Activated T-cell treated with anti-CD3 and anti-CD28 coated beads, Interleukin-2, amount 50 U/mL, for 48 hours (primary cell): ENCODE measurements around the gene CSMD2.

Experiments used
- DNase-seq, 2 experiments: peaks; one replicate each; pipeline ENCODE4 v3.0.0-alpha.2; 2020

The CSMD2 gene

DNA sequence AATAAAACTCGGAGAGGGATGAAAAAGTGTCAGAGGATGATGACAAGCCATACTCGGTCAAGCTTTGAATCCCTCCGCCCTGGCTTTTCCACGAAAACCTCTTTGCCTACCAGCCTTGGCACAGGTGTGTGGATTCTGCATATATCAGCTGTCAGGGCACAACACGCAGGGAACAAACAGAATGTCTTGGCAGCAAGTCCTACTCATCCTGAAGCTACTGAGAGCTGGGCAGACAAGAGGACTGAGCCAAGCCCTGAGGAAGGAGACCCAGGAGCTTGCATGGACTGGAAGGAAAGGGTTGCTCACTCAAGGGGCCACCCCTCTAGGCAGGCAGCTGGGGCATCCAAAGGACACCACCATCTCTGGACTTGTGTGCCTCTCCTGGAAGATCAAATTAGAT is 168.7 kb downstream of the CSMD2 start:
- DNase-seq = no peak

GRCh38 chr1:33993301-33993700 is 171.7 kb downstream of the CSMD2 start:
- no peak for DNase-seq

DNA sequence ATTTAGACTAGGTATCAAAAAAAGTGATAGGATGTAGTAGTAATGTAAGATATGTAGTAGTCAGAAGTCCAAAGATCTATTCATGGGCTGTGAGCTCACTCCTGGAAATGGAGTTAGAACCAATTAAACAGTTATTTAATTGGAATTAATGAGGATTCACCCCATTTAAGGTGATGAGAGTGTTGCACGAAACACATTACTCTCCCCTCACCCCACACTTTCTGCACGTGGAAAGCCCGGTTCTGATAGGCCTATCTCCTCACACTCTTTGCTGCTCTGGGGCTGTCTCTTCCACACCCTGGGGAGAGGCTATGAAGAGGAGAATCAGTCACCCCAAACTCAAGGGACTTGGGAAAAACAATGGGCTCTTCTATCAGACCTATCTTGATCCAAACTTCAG is 174.7 kb downstream of the CSMD2 start:
- DNase-seq = no peak

DNA sequence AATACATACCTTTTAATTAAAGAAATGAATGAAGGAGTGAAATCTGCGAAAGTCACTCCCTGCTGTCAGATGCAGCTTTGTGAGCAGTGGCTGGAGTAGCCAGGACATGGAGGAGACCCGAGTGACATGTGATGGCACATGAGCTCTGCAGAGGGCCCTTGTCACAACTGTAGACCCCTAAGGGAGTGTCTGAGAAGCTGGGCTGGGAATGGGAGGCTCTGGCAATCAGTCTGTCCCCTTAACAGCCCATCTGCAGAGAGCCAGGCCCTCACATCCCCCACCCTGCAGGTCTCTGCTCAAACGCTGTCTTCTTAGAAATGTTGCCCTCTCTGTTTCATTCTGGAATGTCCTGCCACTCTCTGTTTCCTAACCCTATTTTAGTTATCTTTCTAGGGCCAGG is 176.9 kb downstream of the CSMD2 start:
- no peak for DNase-seq

- no peak for DNase-seq
Measured at GRCh38 chr1:33986390-33987095, 178.5 kb downstream of the CSMD2 start.

GRCh38 chr1:33985656-33986055 is 179.4 kb downstream of the CSMD2 start:
- DNase-seq = no peak

DNA sequence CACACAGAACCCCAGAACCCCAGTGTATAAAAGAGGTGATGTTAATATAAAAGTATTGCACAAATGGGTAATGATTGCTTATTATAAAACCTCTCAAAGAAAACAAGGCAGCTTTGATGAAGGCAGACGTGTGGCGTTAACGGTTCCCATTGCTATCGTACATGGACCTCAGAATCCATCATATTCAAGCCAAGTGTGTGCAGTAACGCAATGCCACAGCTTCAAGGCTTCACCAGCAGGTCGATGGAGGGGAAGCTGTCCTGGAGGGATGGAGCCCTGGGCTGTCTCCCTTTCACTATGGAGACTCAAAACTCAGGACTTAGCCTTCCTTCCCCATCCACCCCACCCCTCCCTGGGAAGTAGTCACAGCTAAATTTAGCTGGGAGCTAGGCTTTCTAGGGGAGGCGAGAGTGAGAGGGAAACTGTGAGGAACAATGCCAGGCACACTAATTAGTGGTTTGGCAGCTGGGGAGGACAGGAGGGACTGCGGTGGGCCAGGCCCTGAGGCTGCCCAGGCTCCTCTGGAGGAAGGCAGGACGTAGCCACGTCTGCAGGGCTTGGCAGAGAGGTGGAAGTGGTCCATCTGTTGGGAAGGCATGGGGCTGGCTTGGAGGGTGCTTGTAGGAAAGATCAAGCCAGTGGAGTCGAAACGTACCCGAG is 180.0 kb downstream of the CSMD2 start:
- DNase-seq = no peak

DNA sequence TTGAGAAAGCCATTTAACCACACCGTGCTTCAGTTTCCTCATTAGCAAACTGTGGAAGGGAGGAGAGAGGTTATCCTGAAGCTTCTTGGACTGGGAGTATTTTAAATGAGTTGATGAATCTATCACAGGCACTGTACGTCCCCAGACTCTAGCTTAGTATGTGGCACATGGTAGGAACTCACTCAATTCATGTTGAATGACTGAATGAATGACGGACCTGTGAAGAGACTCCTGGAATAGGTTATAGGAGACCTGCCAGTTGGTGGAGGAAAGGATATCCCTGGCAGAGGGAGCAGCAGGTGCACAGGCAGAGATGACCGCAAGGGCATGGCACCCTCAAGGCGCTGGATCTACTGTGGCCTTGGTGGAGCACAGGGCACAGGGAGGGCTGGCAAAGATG is 182.6 kb downstream of the CSMD2 start:
- DNase-seq = no peak

- no peak for DNase-seq
Measured at GRCh38 chr1:33979341-33979740, 185.7 kb downstream of the CSMD2 start.

- no peak for DNase-seq
Measured at GRCh38 chr1:33975961-33976360, 189.1 kb downstream of the CSMD2 start.

DNA sequence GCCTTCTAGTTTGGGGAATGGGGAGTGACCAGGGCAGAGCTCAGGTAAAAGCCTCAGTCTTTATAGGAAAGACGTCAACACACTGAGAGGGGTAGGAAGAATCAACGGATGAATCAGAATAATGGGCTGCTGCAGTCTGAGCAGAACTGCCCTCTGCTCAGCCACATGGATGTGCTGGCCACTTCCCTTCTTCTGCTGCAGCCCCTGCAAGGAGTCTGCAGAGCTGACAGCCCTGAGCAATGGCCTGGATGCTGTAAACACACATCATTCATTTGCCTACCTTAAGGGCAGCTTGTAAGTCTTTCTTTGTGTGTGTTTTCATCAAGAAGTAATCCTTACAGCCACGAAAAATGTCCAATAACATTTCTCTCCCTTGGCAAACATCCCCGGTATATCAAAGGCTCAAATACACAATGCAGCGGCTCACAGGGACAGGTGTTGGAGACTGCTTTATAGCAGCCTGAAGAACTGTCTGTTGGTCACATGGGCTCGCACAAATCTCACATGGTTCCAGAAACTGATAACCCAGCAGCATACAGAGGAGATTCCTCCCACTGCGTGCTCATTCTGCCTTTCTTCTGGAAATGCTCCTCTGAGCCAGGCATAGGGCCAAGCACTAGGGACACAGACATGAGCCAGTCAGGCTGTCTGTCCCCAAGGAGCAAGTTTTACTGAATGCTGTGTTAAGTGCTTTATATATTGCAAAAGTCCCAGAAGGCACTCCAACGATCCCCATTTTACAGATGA is 191.1 kb downstream of the CSMD2 start:
- no peak for DNase-seq

DNA sequence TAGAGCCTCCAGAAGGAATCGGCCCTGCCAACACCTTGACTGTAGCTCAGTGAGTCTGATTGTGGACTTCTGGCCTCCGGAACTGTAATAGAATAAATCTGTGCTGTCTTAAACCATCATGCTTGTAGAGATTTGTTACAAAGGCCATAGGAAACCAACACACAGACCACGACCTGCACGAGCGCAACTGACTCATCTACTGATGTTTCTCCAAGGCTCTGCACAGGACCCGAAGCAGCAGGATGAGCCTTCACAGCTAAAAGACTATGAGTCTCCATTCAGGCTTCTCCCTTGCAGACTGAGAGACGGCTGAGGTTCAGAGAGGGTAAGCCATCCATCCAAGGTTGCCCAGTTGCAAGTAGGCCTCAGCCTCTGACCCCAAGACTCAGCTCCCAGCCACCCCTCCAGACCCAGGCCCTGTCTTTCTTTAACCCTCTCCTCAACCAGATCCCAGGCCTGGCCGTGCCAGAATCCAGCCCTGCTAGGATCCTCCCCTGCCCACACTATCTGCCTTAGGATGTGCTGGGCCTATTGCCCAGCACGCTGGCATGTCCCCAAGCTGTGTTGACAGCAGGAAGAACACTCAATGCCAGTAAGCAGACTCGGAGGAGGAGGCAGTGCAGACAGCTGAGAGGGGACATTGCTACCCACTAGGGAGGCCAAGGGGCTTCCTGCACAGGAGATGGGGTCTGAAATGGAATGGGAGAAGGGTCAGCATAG is 192.2 kb downstream of the CSMD2 start:
- DNase-seq = no peak

DNA sequence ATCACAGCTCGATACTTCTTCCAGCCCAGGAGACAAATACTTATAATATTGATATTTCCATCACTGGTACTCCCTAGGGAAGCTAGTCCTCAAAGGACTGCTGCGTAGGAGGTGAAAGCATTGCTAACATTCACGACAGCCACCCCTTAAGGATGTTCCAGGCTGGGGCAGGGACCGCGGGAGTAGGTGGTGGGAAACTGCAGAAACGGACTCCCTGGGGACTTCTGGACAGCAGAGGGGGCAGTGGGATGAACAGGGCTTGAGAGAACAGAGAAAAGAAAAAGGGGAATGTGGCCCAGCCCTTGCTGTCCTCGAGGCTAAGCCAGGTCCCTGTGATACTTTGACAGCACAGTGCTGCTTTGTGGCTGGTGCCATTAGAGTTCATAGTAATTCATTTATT is 193.1 kb downstream of the CSMD2 start:
- no peak for DNase-seq

- no peak for DNase-seq
Measured at GRCh38 chr1:33971018-33971710, 193.9 kb downstream of the CSMD2 start.

DNA sequence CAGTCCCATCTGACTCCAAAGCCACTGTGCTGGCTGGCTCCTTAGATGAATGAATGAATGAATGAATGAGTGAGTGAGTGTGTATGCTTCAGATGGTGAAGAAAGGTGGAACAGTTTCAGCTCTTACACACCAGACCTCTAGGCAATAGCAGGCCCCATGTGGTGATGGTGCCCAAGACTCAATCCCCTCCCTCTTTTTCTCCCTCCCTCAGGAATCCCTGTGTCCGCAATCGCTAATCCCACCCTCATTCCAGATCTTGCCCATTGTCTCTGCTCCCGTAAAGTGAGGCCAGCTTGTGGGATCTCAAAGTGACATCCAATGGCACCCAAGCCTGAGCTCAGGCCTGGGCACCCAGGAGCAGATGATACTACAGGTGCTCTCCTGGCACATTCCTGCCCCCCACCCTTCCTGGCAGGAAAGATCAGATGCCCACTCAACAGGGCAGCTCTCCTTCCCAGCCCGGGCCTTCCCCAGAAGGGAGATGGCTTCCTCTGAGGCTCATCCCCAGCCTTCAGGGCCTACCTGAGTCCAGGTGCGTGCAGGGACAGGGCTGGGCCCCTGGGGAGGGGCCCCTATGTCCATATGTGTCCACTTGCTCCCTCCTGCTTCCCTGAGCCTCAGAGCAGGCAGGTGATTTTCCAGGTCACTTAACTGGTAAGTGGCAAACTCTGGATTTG is 194.7 kb downstream of the CSMD2 start:
- DNase-seq = no peak

GRCh38 chr1:33966346-33967141 is 198.5 kb downstream of the CSMD2 start:
- no peak for DNase-seq

GRCh38 chr1:33965086-33965485 is 199.9 kb downstream of the CSMD2 start:
- DNase-seq = no peak

DNA sequence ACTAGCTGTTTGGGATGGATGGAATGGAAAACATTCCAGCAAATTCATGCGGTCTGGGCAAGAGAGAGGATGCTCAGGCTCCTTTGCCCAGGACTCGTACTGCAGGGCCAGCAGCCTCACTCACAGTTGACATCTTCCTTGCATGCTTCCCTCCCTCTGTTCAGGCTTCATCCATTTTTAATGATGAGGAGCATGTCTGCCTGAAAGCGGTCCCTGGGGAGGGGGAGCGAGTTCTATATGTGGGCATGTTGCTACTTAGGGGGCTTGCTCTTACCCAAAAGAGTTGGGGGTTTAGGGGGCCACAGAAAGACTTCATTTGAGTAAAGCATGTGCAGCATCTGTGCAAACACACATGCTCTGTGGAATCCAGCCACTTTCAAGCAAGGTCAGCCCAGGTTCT is 203.0 kb downstream of the CSMD2 start:
- DNase-seq = no peak

DNA sequence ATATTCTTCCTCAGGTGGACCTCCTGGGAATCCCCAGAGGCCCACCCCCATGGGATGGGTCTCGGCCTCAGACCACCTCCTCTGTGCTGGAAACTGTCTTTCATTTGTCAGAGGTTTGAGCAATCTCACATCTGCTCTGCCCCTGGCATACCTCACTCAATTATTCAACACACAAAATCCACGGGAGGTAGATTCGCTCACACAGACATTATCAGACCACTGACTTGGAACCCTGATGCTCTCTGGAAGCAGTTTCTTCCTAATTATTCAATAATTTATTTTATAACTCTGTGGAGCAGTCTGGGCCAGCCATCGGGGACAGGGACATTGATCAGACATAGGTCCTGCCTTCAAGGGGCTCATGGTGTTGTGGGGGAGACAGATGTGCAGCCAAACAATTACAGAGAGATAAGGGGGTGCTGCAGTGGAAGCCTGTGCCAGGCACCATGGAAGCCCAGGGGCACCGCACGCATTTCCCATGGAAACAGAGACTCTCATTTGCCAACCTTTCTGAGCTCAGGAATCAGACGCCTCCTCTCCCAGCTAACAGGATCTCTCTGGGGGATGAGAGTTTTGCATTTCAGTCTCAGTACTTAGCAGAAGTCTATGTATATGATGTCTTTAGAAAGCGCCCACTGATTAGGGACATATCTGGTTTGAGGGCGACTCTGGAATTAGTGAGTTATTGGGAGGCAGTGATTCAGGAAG is 204.7 kb downstream of the CSMD2 start:
- DNase-seq = no peak

DNA sequence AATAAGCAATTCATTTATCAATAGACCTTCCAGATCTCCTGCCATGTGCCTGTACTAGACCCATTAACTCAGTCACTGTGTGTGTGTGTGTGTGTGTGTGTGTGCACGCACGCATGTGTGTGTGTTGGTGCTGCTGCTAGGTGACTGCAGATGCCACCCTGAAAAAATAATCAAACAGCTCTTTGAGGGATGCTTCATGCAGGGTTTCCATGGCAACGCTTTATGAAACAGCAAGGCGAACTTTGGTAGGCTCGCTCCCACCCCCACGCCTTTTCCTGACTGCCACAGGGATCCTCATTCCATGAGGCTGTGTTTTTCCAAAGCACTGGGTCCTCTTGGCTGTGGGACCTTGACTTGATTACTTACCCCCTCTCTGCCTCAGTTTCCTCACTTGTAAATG is 207.2 kb downstream of the CSMD2 start:
- DNase-seq = no peak

- DNase-seq = no peak
Measured at GRCh38 chr1:33955096-33955495, 209.9 kb downstream of the CSMD2 start.
